Adipose tissue (tissue), 3 donors: ENCODE results near the gene MIER1. TPM values are rescaled to one million over a fixed set of nuclear protein-coding genes. Genes with fewer than 3 reads are reported as not detected.

Experiments used
- H3K27ac ChIP-seq: one replicate; pipeline ENCODE4 v1.5.1; 2013; ENCODE audit warnings: low read depth, low read length
- WGBS, 3 donors: extraction: QIAGEN DNeasy Blood & Tissue Kit; methylation state at CpG; one replicate each; pipeline ENCODE4 v1.1.7; 2013; 5-methylcytosine and 5-hydroxymethylcytosine counted together
- polyA plus RNA-seq, 3 donors: library from polyadenylated mRNA; stranded (reverse); fragments of 200-250 nt; gene quantifications; one replicate each; pipeline ENCODE4 v1.2.3, GENCODE V29; 2013
- donor health status: healthy with polysubstance abuse.
- donor health status: Bipolar disorder and iron deficiency.
- donor health status: healthy.

The MIER1 gene
- polyA plus RNA-seq, 3 donors = 4.0 to 23.5 (median 9.9) TPM

GRCh38 chr1:67029472-67029871, 104.7 kb downstream of the MIER1 start:
- 85 to 93% (median 89%) methylated on average over 1 of the region's 1 CpG for WGBS, 3 donors
- H3K27ac ChIP-seq = no peak overlapping the region

DNA sequence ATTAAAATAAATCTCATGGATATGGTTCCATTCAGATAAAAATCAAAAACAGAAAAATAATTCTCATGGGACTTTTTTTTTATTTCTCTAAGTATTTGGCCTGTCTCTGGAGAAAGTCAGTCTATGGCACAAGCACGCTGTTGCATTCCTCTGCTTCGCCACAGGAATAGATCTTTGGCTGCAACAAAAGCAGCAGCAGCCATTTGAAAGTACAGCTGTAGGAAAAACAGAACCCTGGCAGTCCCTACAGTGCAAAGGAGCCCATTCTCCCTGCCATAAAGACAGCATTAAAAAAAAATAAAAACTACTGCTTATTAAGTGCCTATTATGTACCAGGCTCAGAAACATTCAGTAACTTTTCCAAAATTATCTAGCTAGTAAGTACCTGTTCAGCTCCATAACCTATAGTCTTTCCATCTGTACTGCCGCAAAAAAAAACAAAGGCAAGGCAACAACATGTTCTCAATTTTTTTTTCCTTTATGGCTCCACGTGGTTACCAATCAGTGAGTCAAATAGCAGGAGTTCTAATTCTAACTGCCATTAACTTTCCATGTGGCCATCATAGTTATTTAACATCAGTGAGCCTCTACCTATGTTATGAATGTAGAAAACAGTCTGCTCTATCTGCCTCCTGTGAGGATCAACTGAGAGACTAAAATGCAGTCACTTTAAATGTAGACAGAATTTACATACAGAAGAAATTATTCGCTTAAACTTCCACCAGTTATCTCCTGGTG, 106.5 kb downstream of the MIER1 start:
- 72 to 85% (median 85%) methylated on average over 5 of the region's 5 CpGs for WGBS, 3 donors
- no peak overlapping the region for H3K27ac ChIP-seq

DNA sequence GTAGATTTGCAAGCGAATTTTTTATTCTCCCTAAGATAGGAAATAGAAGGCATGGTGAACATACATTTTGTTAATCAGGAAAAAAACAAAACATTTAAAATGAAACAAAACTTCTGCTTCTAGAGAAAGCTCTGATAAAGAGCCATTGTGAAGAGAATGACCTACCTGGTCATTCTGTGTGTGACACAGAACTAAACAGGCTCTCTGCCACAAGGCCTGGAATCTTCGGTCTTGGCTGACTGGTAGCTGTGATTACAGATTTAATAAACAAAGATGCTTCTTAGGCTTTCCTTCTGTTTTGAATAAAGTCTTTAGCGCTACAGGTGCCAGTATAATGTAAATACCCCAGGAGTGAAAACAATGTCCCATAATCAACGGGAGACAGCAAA, 107.1 kb downstream of the MIER1 start:
- no peak overlapping the region for H3K27ac ChIP-seq
- WGBS, 3 donors = 82 to 95% (median 93%) methylated on average over 4 of the region's 4 CpGs

Other genes with a start within 250 kb of the MIER1 start
- under 1 TPM; 0.21 to 0.83 (median 0.67) TPM for gene DYNLT5, start 172.5 kb upstream of the MIER1 start, polyA plus RNA-seq
- not detected for gene INSL5, start 123.7 kb upstream of the MIER1 start, polyA plus RNA-seq
- 1 to 10 TPM in 1 of 3 donors, under 1 TPM in 2; 0.83 to 1.1 (median 0.90) TPM for gene DNAI4, start 134 bp upstream of the MIER1 start, polyA plus RNA-seq
- 1 to 10 TPM; 2.4 to 3.5 (median 2.7) TPM for gene SLC35D1, start 129.2 kb downstream of the MIER1 start, polyA plus RNA-seq
- not detected for gene C1orf141, start 210.0 kb downstream of the MIER1 start, polyA plus RNA-seq
- not detected for gene IL23R, start 241.5 kb downstream of the MIER1 start, polyA plus RNA-seq